HUDEP-2 (cell line): ENCODE results near the gene DPH7.
"Not testable (repeated sequence)": the region's sequence is repeated elsewhere in the genome, so short reads cannot be mapped to it uniquely, and the experiment has no call there.

Source experiments
- DNase-seq, 76 experiments: peaks; one replicate each; lab custom pipeline; 2025; ENCODE audit not compliant: unreplicated experiment in 76 of 76; lab: John Stamatoyannopoulos, UW

Gene DPH7

DNA sequence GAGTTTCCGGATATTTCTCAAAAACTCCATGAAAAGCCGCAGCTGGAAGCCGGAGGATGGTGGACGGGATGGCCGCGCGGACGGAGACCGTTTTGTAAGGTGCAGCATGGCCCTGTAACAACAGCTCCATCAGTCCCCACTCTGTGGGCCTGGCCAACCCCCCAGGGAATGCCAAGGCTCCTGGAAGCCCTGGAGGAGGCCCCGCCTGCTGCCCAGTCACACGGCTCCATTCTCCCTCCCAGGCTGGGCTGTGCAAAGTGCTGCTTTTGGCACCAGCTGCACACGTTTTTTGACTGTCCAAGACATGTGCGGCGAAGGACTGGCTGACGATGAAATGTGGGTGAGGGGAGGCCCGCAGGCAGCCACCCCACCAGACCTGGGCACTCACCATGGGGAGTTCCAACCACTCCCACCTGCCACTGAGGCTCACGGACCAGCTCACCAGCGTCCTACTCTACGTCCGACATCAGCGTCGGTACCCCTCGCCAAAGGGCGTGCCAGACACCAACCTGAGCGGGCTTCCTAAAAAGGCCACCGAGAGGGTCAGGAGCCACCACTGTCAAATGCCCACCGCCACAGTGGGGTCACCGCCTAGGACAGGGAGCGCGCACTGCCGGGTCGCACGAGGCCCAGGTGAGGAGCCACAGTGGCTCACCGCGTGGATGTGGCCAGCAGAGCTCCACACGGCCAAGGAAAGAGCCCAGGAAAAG lies 55.8 kb downstream of the DPH7 start:
- DNase-seq: no peak

DNA sequence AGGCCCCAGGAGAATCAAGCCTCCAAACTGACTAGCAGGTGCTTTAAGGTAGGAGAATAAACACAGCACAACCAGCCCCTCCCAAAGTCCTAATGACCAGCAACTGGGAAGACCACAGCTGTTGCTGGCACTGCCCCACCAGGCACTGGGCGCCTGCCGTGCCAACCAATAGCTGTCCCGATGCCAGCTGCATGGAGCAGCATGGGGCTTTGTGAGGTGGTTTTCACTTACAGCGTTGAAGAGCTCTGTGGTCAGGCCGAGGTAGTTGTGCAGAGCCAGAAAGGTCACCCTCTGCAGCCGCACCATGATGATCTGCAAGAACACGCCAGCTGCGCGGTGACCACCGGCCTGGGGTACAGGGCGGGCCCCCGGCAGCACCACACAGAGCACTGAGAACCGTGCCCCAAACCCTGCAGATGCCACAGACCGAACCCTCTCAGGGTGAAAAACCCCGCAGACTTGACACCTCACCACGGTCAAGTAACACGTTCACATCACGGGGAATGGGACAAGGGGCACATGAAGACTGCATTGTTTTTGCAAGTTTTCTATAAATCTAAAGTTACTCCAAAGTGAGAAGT lies 57.2 kb downstream of the DPH7 start:
- DNase-seq: no peak

DNA sequence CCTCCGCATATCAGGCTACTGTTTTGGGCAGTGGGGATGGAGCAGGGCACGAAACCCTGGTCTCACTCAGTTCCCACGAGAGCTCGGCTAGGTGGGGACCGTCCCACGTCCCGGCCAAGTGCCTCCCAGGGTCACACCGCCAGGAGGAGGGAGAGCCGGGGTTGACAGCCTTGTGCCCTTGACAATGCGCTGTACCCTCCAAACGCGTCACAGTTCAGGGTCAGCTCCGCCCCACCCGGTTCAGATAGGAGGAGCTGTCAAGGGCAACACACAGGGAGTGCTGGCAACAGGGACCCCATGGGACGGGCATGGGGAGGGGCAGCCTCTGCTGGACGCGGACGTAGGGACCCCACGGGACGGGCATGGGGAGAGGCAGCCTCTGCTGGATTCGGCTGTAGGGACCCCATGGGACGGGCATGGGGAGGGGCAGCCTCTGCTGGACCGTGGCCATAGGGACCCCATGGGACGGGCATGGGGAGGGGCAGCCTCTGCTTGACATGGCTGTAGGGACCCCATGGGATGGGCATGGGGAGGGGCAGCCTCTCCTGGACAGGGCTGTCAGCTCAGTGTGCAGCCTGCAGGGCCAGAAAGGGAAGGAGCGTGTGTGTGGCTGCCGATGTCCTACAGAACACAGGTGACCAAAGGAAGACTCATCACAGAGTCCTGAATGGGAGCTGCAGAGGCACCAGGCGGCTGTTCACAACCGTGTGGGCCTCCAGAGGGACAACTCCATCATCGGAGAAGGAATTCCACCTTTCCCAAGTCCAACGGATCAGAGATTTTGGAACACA lies 57.9 kb downstream of the DPH7 start:
- DNase-seq: no peak

DNA sequence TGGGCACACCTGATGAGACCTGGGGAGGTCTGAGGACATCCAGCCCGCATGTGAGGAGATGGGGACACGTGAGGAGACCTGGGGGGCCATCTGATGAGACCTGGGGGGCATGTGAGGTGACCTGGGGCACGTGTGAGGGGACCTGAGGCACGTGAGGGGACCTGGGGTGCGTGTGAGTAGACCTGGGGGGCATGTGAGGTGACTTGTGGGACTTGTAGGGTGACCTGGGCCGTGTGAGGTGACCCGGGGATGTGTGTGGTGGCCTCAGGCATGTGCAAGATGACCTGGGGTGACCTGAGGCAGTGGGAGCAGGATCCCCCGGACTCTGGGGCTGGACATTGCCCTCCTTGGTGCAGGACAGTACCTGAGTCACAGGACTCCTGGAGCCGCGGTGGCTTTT lies 59.2 kb downstream of the DPH7 start:
- no peak for DNase-seq

DNA sequence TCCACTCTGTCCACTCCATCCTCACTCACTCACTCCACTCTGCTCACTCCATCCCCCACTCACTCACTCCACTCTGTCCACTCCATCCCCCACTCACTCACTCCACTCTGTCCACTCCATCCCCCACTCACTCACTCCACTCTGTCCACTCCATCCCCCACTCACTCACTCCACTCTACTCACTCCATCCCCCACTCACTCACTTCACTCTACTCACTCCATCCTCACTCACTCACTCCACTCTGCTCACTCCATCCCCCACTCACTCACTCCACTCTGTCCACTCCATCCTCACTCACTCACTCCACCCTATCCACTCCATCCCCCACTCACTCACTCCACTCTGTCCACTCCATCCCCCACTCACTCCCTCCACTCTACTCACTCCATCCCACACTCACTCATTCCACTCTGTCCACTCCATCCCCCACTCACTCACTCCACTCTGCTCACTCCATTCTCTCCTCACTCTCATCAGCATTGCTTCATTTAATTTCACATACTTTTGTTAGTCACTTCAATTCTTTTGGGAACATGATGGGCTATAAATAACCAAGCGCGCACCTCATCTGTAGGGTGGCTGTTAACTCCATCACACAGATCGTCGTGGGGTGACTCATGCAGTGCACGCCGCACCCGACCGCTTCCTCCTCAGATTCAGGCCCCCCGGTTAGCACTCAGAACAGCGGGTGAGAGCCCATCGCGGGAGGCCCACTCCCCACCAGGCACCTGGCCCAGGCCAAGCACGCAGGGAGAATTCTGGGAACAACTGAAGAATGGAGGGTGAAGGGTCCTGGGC lies 59.9 kb downstream of the DPH7 start:
- DNase-seq: not testable (repeated sequence)

DNA sequence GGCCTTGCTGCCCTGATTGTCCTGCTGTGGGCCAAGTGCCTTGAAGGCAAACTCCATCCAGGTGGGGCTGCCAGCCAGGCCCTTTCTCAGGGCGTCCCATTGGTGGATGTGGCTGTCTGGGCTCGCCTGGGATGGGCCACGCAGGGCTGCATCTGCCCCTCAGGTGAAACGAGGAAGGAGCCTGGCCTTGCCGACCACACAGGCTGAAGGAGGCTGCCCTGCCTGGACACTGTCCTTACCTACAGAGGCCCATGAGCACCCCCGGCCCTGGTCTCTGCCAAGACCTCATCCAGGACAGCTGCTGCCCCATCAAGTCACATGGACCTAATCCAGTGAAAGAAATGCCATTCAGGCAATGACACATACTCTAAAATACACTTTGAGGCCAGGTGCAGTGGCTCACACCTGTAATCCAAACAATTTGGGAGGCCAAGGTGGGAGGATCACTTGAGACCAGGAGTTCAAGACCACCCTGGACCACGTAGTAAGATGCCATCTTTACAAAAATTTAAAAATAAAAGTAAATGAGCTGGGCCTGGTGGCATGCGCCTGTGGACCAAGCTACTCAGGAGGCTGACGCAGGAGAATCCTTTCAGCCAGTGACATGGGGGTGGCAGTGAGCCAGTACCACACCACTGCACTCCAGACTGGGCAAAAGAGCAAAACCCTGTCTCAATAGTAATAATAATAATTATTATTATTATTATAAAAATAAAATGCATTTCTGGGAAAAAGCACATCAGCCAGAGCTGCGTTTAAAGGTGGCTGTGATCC lies 62.4 kb downstream of the DPH7 start:
- no peak for DNase-seq

DNA sequence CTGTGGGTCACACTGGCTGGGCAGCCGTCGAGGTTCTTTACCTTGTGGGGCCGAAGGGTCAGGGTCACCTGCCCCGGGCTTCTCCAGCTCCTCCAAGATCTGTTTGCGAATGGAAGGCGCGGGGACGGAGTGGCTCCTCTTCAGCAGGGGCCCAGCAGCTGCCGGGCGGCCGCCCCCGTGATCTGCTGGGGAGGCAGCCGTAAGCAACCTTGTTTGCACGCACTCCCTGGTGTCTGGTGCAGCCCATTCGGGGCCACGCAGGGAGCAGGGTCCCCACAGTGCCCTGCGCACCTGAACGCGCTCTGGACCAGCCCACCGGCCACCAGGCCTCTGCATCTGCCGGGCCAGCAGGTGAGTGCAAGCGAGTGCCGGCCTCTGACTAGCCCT lies 63.4 kb downstream of the DPH7 start:
- DNase-seq: no peak

DNA sequence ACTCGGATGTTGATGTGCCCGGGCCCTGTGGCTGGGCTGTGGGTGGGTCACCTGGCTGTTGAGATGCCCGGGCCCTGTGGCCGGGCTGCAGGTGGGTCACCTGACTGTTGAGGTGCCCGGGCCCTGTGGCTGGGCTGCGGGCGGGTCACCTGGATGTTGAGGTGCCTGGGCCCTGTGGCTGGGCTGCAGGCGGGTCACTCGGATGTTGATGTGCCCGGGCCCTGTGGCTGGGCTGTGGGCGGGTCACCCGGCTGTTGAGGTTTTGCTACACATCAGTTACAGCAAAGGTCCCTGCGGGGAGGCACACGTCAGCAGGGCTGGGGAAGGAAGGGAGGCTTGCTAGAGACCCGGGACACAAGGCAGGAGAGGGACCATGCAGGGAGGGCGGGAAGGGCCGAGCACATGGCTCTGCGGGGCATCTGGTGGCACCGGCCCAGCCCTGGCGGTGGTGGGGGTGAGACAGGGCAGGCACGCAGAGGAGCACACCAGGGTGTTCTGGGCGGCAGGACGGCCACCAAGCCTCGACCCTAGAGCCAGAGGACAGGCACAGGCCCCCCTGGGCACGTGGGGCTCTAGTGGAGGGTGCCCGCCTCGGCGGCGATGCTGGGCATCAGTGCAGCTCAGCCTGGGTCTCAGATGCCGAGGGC lies 63.9 kb downstream of the DPH7 start:
- DNase-seq: no peak

DNA sequence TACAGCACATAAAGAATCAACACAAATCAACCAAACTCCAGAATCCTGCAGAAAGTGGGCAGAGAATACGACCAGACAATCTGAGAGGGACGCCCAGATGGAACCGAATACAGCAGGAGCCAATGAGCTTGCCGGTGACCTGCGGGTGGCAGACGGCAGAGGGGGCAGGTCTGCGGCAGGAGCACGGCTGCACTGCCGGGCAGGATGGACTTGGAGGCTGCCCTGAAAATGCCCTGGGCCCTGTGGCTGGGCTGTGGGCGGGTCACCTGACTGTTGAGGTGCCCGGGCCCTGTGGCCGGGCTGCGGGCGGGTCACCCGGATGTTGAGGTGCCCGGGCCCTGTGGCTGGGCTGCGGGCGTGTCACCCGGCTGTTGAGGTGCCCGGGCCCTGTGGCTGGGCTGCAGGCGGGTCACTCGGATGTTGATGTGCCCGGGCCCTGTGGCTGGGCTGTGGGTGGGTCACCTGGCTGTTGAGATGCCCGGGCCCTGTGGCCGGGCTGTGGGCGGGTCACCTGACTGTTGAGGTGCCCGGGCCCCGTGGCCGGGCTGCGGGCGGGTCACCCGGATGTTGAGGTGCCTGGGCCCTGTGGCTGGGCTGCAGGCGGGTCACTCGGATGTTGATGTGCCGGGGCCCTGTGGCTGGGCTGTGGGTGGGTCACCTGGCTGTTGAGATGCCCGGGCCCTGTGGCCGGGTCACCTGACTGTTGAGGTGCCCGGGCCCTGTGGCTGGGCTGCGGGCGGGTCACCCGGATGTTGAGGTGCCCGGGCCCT lies 64.7 kb downstream of the DPH7 start:
- DNase-seq: not testable (repeated sequence)

DNA sequence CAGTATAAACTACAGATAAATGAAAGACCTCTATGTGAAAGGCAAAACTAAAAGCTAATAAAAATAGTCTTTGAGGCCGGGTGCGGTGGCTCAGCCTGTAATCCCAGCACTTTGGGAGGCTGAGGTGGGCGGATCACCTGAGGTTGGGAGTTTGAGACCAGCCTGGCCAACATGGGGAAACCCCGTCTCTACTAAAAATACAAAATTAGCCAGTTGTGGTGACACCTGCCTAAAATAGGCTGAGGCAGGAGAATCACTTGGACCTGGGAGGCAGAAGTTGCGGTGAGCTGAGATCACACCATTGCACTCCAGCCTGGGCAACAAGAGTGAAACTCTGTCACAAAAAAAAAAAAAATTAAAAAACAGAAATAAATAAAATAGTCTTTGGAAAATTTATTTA lies 65.6 kb downstream of the DPH7 start:
- not testable (repeated sequence) for DNase-seq

DNA sequence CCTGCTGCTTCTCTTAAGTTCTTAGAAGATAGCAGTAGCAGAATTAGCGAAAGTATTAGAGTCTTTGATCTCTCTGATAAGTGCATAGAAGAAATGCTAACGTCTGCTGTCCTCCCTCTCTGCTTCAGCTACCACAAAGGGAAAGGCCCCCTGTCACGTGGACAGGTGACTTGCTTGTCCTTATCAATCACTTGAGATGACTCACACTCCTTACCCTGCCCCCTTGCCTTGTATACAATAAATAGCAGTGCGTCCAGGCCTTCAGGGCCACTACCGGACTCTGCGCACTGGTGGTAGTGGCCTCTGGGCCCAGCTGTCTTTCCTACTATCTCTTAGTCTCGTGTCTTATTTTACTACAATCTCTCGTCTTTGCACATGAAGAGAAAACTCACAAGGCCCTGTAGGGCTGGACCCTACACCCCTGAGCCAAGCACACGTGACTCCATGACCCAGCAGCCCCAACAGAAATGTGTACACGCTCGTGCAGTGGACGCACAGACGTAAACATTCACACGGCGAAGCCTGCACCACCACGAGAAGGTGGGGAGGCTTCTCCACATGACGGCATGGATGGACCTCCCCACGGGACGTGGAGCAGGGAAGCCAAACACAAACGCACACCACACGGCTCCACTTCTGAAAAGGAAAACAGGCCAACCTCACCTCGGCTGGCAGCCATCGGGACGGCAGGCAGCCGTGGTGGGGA lies 66.8 kb downstream of the DPH7 start:
- peak in 24 of 76 experiments; percentile 4 to 59 (median 24) for DNase-seq

DNA sequence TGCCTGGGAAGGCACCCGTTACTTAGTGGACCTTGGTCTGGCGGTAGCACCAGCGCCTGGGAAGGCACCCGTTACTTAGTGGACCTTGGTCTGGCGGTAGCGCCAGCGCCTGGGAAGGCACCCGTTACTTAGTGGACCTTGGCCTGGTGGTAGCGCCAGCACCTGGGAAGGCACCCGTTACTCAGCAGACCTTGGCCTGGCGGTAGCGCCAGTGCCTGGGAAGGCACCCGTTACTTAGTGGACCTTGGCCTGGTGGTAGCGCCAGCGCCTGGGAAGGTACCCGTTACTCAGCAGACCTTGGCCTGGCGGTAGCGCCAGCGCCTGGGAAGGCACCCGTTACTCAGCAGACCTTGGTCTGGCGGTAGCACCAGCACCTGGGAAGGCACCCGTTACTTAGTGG lies 67.6 kb downstream of the DPH7 start:
- DNase-seq: not testable (repeated sequence)

DNA sequence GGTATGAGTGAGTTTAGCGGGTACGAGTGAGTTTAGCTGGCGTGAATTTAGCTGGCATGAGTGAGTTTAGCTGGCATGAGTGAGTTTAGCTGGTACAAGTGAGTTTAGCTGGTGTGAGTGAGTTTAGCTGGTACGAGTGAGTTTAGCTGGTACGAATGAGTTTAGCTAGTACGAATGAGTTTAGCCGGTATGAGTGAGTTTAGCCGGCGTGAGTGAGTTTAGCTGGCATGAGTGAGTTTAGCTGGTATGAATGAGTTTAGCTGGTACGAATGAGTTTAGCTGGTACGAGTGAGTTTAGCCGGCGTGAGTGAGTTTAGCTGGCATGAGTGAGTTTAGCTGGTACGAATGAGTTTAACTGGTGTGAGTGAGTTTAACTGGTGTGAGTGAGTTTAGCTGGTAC lies 69.5 kb downstream of the DPH7 start:
- DNase-seq: no peak

DNA sequence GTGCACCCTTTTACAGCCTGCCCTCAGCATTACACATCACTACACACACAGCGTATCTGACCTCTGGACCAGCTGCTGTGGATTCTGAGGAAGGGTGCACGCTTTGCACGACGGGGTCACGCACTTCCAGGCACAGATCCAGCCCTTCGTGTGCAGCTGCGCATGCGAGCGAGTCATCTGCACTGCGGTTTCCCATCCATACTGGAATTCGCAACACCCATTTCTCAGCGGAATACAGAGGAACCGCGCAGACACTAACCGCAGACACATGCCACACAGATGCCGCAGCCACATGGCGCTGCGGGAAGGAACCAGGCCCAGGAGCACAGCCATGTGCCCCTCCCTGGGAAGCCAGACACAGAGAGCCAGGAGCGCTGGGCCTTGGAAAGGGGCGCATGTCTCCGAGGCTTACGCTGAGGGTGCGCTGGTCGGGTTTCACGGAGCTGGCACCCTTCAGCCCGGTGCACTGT lies 72.0 kb downstream of the DPH7 start:
- no peak for DNase-seq

DNA sequence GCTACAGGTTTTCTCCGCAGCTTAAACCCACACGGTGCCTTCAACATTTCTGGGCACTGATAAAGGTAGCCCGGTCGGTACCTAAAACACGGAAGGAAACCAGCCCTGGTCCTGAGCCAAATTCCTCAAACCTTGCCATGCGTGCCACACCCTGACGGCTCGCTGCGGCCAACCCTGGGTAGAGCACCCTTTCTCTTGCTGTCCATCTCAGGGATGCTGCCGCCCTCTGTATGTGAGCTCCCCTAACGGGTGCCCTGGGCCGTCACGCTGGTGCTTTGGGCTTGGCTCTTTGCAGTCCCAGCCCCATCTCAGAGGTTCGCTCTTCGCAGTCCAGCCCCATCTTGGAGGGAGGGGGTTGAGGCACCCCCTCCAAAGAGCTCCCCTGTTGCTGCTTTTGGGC lies 72.5 kb downstream of the DPH7 start:
- no peak for DNase-seq

DNA sequence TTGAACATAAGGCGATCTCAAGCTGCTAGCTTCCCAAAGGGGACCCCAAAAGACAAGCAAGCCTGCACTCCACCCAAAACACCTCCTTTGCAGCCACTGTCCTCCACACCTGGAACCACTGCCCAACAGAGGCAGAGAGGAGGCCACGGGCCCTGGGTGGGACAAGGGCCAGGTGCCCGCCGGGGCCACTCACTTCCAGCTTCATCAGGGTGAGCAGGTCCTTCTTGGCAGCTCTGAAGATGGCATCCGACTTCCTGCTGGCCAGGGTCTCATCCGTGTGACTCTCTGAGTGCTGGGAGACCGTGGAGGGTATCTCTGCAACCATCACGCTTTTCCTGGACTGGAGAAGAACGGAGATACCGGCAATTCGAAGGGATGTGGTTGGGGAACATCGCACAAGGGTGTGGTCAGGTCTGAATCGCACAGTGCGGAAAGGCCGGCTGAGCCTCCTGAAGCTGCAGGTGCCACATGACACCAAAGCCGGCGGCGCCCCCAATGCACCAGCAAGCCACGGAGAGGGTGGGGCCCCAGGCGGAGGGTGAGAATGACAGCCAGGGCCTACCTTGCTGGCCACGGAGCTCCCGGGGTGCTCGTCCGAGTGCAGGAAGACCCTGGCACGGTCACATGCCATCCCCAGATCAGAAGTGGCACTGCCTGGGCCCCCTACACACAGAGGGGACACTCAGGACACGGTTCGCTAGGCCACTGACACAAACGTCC lies 73.1 kb downstream of the DPH7 start:
- DNase-seq: no peak
